Heart left ventricle (tissue), 16 donors: ENCODE results near the gene ANXA4. TPM values are rescaled to one million over a fixed set of nuclear protein-coding genes. Genes with fewer than 3 reads are reported as not detected.

ENCODE experiments used
- ATAC-seq, 4 donors: fragments of 200-7000 bp; cut with Tn5 transposase; one replicate each; pipeline ENCODE4 v1.9.1; 2020 to 2022; ENCODE audit warnings: moderate library complexity in 4 of 4, mild to moderate bottlenecking in 3 of 4, moderate number of reproducible peaks in 1 of 4
- DNase-seq, 5 donors: peaks; one replicate each; pipeline ENCODE4 v3.0.0-alpha.2; 2020
- H3K27ac ChIP-seq, 12 donors: fragments of 200-600 bp; sonication (generic) in 4 of 12; one replicate each; pipeline versions ENCODE4 v1.5.0 to v1.8.0; 2016 to 2022; ENCODE audit warnings: mild to moderate bottlenecking in 2 of 12
- H3K27me3 ChIP-seq, 9 donors: fragments of 200-600 bp; sonication (generic) in 2 of 9; one replicate each; pipeline versions ENCODE4 v1.5.1 to v1.8.0; 2016 to 2022; ENCODE audit warnings: mild to moderate bottlenecking in 3 of 9
- H3K36me3 ChIP-seq, 9 donors: fragments of 200-600 bp; sonication (generic) in 2 of 9; one replicate each; pipeline versions ENCODE4 v1.5.0 to v1.8.0; 2018 to 2022; ENCODE audit warnings: mild to moderate bottlenecking in 2 of 9
- H3K4me1 ChIP-seq, 12 donors: fragments of 200-600 bp; sonication (generic) in 4 of 12; one replicate each; pipeline versions ENCODE4 v1.5.0 to v1.8.0; 2016 to 2022; ENCODE audit warnings: mild to moderate bottlenecking in 3 of 12
- H3K4me3 ChIP-seq, 12 donors: fragments of 200-600 bp; sonication (generic) in 4 of 12; one replicate each; pipeline versions ENCODE4 v1.5.0 to v1.8.0; 2017 to 2022; ENCODE audit warnings: mild to moderate bottlenecking in 9 of 12, moderate library complexity in 4 of 12
- H3K9me3 ChIP-seq, 12 donors: fragments of 200-600 bp; sonication (generic) in 4 of 12; one replicate each; pipeline versions ENCODE4 v1.5.0 to v1.8.0; 2016 to 2022; ENCODE audit warnings: mild to moderate bottlenecking in 1 of 12
- POLR2A ChIP-seq, 2 donors: fragments of 450-650 bp; IDR thresholded peaks; one replicate each; pipeline ENCODE4 v1.6.1; 2017; ENCODE audit warnings: antibody characterized with exemption in 2 of 2, mild to moderate bottlenecking in 2 of 2, moderate library complexity in 2 of 2
- WGBS, 4 donors: extraction: QIAGEN DNeasy Blood & Tissue Kit in 2 of 4; methylation state at CpG; one replicate each; pipeline versions ENCODE4 v1.1.5 to v1.1.7; 2013 to 2018; 5-methylcytosine and 5-hydroxymethylcytosine counted together
- intact Hi-C, 10 donors: fragments of 100-400 bp; cut with DNase I; formaldehyde crosslinking; loops; one replicate each; pipeline versions ENCODE4 v1.11.1 to v1.14.2; 2022
- polyA plus RNA-seq, 2 donors: library from polyadenylated mRNA; stranded (reverse); fragments of 200-250 nt; gene quantifications; one replicate each; pipeline ENCODE4 v1.2.3, GENCODE V29; 2013
- total RNA-seq, 9 donors: library from RNA; depleted of rRNA in 2 of 9; stranded (reverse); fragments of >200 nt in 2 of 9; fragmentation: NEBNext Ultra II Directional in 3 of 9; extraction: Animal tissue kit (Norgen Biotek cat#: 25700) in 3 of 9; gene quantifications; one replicate each; pipeline versions ENCODE4 v1.1.0 to v1.2.4, GENCODE V29; 2016 to 2023
- TF ChIP-seq, protein P1 (sequence below), 12 donors: fragments of 200-600 bp; sonication (generic) in 4 of 12; IDR thresholded peaks; one replicate each; pipeline versions ENCODE4 v1.5.0 to v1.8.0; 2018 to 2022; ENCODE audit warnings: antibody characterized with exemption in 12 of 12, mild to moderate bottlenecking in 5 of 12
- donor health status: ischemic (EF 13 %, LVEDD 7.1; RV severe dilation, severe dysfunction).
- donor health status: healthy with polysubstance abuse.
- donor health status: DM: no; HTN: yes; CAD: no.
- donor health status: DM: no; HTN: no; CAD: no.
- donor health status: ischemic (EF 25% LVEDD 6.9; RV normal size, moderate dysfunction).
- donor health status: ischemic (EF 25% LVEDD 5.7; RV mildly dilated, moderate dysfunction).
- donor health status: healthy.
- donor health status: DM: yes; HTN: yes; CAD: no.
- donor health status: ischemic (EF 35%, LVEDD 5.7; RV mildly dilated, moderate dysfunction).
- donor health status: nonischemic (EF 11% LVEDD 7.7; RV severe dilation, severe dysfunction).
- donor health status: DM: yes; HTN: yes; CAD: no.
- donor health status: PGD.
- donor health status: ischemic (EF 29% LVEDD 5.4; RV normal size, mild dysfunction).
- donor health status: nonischemic (EF 23%, LVEDD 6.1; RV moderate dilation, normal function).

Gene ANXA4
- total and polyA plus RNA-seq, 11 donors, result 7.3 to 73.5 (median 18.8) TPM

DNA sequence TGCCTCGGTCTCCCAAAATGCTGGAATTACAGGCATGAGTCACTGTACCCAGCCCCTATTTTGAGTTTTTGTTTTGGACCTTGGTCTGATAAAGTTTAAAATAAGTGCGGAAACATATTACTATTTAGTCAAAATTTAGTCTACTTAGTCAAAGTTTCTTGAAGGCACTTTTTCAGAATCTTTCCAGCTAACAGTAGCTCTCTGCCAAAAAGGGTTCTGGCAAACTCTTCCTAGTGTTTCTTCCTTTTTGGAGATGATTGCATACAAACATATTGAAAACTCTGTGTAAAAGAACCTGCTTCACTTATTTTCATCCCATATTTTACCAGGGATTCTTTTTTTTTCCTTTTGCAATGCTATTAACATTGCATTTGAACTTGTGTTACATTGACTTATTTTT lies 116.3 kb downstream of the ANXA4 start:
- Histone ChIP-seq H3K4me1 (no peaks in the 10 kb centered on the region), H3K27me3 (no peaks in the 10 kb centered on the region), H3K4me3 (no peak overlapping the region), H3K27ac (no peak overlapping the region), H3K9me3 (no peaks in the 10 kb centered on the region), H3K36me3 (peaks cover 0 to 63% (median 26%) of the 10 kb centered on the region in 9 donors)
- 97 to 99% (median 98%) methylated on average over 2 of the region's 2 CpGs for WGBS, 4 donors
- TF ChIP-seq POLR2A (IDR thresholded peaks at IDR 0.05), result no peak
- TF ChIP-seq, protein P1, sequence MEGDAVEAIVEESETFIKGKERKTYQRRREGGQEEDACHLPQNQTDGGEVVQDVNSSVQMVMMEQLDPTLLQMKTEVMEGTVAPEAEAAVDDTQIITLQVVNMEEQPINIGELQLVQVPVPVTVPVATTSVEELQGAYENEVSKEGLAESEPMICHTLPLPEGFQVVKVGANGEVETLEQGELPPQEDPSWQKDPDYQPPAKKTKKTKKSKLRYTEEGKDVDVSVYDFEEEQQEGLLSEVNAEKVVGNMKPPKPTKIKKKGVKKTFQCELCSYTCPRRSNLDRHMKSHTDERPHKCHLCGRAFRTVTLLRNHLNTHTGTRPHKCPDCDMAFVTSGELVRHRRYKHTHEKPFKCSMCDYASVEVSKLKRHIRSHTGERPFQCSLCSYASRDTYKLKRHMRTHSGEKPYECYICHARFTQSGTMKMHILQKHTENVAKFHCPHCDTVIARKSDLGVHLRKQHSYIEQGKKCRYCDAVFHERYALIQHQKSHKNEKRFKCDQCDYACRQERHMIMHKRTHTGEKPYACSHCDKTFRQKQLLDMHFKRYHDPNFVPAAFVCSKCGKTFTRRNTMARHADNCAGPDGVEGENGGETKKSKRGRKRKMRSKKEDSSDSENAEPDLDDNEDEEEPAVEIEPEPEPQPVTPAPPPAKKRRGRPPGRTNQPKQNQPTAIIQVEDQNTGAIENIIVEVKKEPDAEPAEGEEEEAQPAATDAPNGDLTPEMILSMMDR (IDR thresholded peaks at IDR 0.05), result no peak
- intact Hi-C loops, result no loop called here
- no peak for DNase-seq
- no peak for ATAC-seq

DNA sequence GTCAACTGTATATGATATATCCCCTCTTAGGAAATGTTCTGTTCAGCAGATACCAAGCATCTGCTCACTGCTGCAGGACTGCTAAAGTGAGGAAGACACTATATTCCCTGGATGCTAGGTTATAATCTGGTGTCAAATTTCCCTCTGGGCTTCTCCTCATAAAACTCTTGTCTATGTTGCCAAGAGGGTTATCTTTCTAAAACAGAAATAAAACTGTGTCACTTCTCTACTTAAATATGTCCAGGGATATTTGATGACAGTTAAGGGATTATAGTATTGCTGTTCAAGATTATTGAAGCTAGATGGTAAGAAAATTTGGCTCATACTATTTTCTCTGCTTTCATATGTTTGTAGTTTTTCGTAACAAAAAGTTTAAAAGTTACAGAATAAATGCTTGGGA lies 121.4 kb downstream of the ANXA4 start:
- ATAC-seq (no peak), DNase-seq (no peak)
- Histone ChIP-seq H3K4me1 (no peaks in the 10 kb centered on the region), H3K4me3 (no peak overlapping the region), H3K36me3 (peaks cover 0 to 73% (median 50%) of the 10 kb centered on the region in 9 donors), H3K27ac (no peak overlapping the region), H3K9me3 (no peaks in the 10 kb centered on the region), H3K27me3 (no peaks in the 10 kb centered on the region)
- 87 to 96% (median 90%) methylated on average over 1 of the region's 1 CpG for WGBS, 4 donors
- intact Hi-C loops, result no loop called here
- no peak for TF ChIP-seq POLR2A (IDR thresholded peaks at IDR 0.05)
- TF ChIP-seq, protein P1 (IDR thresholded peaks at IDR 0.05), result no peak

Other genes starting within 250 kb of the ANXA4 start
- gene AAK1, start 98.4 kb upstream of the ANXA4 start, total RNA-seq, result 100 to 1,000 TPM in 7 of 9 donors, 10 to 100 TPM in 2; 68.7 to 167 (median 131) TPM
- gene AAK1, start 98.4 kb upstream of the ANXA4 start, polyA plus RNA-seq, result 10 to 100 TPM; 34.4 to 34.9 TPM
- 1 to 10 TPM; 4.4 to 7.2 (median 5.2) TPM for gene GMCL1, start 87.5 kb downstream of the ANXA4 start, total RNA-seq
- gene GMCL1, start 87.5 kb downstream of the ANXA4 start, polyA plus RNA-seq, result 1 to 10 TPM; 1.8 to 5.0 TPM
- gene SNRNP27, start 151.8 kb downstream of the ANXA4 start, total RNA-seq, result 10 to 100 TPM; 48.4 to 75.4 (median 55.0) TPM
- gene SNRNP27, start 151.8 kb downstream of the ANXA4 start, polyA plus RNA-seq, result 10 to 100 TPM; 37.5 to 97.8 TPM
- 10 to 100 TPM in 1 of 9 donors, 1 to 10 TPM in 8; 3.2 to 17.0 (median 5.1) TPM for gene MXD1, start 173.0 kb downstream of the ANXA4 start, total RNA-seq
- 1 to 10 TPM; 1.6 to 3.7 TPM for gene MXD1, start 173.0 kb downstream of the ANXA4 start, polyA plus RNA-seq
- gene ASPRV1, start 219.5 kb downstream of the ANXA4 start, total RNA-seq, result under 1 TPM in 8 of 9 donors, not detected in 1; 0.28 to 0.94 (median 0.56) TPM
- gene ASPRV1, start 219.5 kb downstream of the ANXA4 start, polyA plus RNA-seq, result 1 to 10 TPM in 1 of 2 donors, under 1 TPM in 1; 0.50 to 1.4 TPM